Thyroid gland (tissue), 4 donors: Measurements from ENCODE around the gene HBA1.
"Not testable (repeated sequence)": the region's sequence is repeated elsewhere in the genome, so short reads cannot be mapped to it uniquely, and the experiment has no call there.

Source experiments
- POLR2A ChIP-seq, 2 donors: fragments of 450-650 bp; IDR thresholded peaks; one replicate each; pipeline ENCODE4 v1.6.1; 2017; ENCODE audit warnings: antibody characterized with exemption in 2 of 2, mild to moderate bottlenecking in 2 of 2, moderate library complexity in 1 of 2
- TF ChIP-seq, protein P1 (sequence below), 6 experiments: fragments of 200-600 bp in 3 of 6; fragments of 450-650 bp in 3 of 6; sonication (generic) in 3 of 6; IDR thresholded peaks; one replicate each; pipeline ENCODE4 v1.5.1; 2016 to 2019; ENCODE audit warnings: antibody characterized with exemption in 6 of 6, mild to moderate bottlenecking in 2 of 6, inconsistent platforms in 1 of 6, moderate library complexity in 1 of 6

DNA sequence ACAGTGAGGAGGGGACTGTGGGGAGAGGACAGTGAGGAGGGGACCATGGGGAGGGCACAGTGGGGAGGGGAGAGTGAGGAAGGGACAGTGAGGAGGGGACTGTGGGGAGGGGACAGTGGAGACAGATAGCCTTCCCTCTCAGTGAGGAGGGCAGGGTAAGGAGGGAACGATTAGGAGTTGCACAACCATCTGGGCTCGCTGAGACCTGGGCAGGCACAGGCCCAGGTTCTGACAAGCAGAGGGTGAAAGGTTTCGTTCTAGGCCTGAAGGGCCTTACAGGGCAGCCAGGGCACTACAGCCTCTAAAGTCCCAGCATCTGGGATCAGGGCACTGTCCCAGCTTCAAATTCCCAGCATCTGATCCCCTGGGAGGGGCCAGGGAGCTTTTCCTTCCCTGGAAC lies 12.8 kb upstream of the HBA1 start:
- TF ChIP-seq, protein P1, sequence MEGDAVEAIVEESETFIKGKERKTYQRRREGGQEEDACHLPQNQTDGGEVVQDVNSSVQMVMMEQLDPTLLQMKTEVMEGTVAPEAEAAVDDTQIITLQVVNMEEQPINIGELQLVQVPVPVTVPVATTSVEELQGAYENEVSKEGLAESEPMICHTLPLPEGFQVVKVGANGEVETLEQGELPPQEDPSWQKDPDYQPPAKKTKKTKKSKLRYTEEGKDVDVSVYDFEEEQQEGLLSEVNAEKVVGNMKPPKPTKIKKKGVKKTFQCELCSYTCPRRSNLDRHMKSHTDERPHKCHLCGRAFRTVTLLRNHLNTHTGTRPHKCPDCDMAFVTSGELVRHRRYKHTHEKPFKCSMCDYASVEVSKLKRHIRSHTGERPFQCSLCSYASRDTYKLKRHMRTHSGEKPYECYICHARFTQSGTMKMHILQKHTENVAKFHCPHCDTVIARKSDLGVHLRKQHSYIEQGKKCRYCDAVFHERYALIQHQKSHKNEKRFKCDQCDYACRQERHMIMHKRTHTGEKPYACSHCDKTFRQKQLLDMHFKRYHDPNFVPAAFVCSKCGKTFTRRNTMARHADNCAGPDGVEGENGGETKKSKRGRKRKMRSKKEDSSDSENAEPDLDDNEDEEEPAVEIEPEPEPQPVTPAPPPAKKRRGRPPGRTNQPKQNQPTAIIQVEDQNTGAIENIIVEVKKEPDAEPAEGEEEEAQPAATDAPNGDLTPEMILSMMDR (IDR thresholded peaks at IDR 0.05): not testable (repeated sequence)
- not testable (repeated sequence) for TF ChIP-seq POLR2A (IDR thresholded peaks at IDR 0.05)
